SJSA1 (cell line): Measurements from ENCODE around the gene NECAB3. TPM values are rescaled to one million over a fixed set of nuclear protein-coding genes. Genes with fewer than 3 reads are reported as not detected.
A peak's percentile ranks its signal among the peaks of the same experiment; 100 is the strongest.

Experiments used
- DNase-seq, 2 experiments: peaks; one replicate each; pipeline ENCODE4 v3.0.0-alpha.2; 2015 to 2020; ENCODE audit warnings: low spot score in 2 of 2, low read depth in 1 of 2
- H3K27ac ChIP-seq: fragments of 250-450 bp; sonication (Bioruptor Pico); 2 replicates; pipeline ENCODE4 v1.5.1; 2020; ENCODE audit warnings: mild to moderate bottlenecking, moderate library complexity
- H3K27me3 ChIP-seq: fragments of 250-450 bp; sonication (Bioruptor Pico); replicated peaks from 2 replicates; pipeline ENCODE4 v1.5.1; 2020; ENCODE audit warnings: mild to moderate bottlenecking, moderate library complexity
- H3K36me3 ChIP-seq: fragments of 250-450 bp; sonication (Bioruptor Pico); 2 replicates; pipeline ENCODE4 v1.5.1; 2020; ENCODE audit warnings: mild to moderate bottlenecking
- H3K4me1 ChIP-seq: fragments of 250-450 bp; sonication (Bioruptor Pico); replicated peaks from 2 replicates; pipeline ENCODE4 v1.6.1; 2021; ENCODE audit warnings: mild to moderate bottlenecking
- H3K4me3 ChIP-seq: fragments of 250-450 bp; sonication (Bioruptor Pico); 2 replicates; pipeline ENCODE4 v1.5.1; 2020; ENCODE audit warnings: mild to moderate bottlenecking
- H3K9me3 ChIP-seq: fragments of 250-450 bp; sonication (Bioruptor Pico); replicated peaks from 2 replicates; pipeline ENCODE4 v1.5.1; 2020; ENCODE audit warnings: mild to moderate bottlenecking
- total RNA-seq: library from RNA; depleted of rRNA; stranded (reverse); fragments of >200 nt; shearing (Covaris generic); gene quantifications from 2 replicates; pipeline ENCODE4 v1.2.3, GENCODE V29; 2014

The NECAB3 gene
- total RNA-seq, 1 experiment from 2014 or later = 52.1 TPM

DNA sequence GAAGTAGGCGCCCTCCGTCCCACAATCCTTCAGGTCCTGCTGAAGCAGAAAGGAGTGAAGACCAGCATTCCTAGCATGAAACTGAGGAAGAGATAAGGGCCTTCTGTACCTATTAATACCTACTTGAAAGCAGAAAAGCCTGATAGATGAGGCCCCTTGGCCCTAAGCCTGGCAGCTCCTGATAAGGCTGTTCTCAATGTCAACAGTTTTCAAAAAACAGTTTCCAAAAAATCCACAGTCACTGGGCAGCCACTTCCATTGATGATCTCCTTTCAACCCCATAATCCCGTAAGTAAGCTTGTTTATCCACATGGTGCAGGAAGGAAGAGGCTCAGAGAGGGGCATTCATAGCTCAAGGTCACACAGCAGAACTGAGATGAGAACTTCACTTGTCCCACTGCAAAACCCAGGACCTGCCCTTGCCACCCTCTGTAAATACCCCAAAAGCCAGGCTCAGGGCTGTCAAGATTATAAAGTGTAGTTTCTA, 14.8 kb upstream of the NECAB3 start:
- Histone ChIP-seq H3K27me3 (no peaks in the 10 kb centered on the region), H3K4me1 (peaks cover 46% of the 10 kb centered on the region), H3K4me3 (no peak overlapping the region), H3K36me3 (0 out of 2 replicates have a peak, but pooled peaks cover under 1% of the 10 kb centered on the region), H3K9me3 (no peaks in the 10 kb centered on the region), H3K27ac (no peak overlapping the region)
- DNase-seq = no peak

- Histone ChIP-seq H3K27me3 (no peaks in the 10 kb centered on the region), H3K4me3 (no peak overlapping the region)
- DNase-seq = no peak
Measured at GRCh38 chr20:33687993-33688937, 14.0 kb upstream of the NECAB3 start.

GRCh38 chr20:33687370-33687915, 13.2 kb upstream of the NECAB3 start:
- Histone ChIP-seq H3K27ac (peak overlapping the region; percentile 18; the same call in 1 of the 2 replicates), H3K27me3 (no peaks in the 10 kb centered on the region), H3K4me1 (peaks cover 46% of the 10 kb centered on the region), H3K36me3 (0 out of 2 replicates have a peak, but pooled peaks cover 3% of the 10 kb centered on the region), H3K4me3 (no peak overlapping the region), H3K9me3 (no peaks in the 10 kb centered on the region)
- DNase-seq = peak in 1 of 2 experiments; percentile 26

More at GRCh38 chr20:33687993-33688937, 14.0 kb upstream of the NECAB3 start:
- Histone ChIP-seq H3K4me1 (peaks cover 46% of the 10 kb centered on the region), H3K27ac (no peak overlapping the region), H3K36me3 (0 out of 2 replicates have a peak, but pooled peaks cover 3% of the 10 kb centered on the region), H3K9me3 (no peaks in the 10 kb centered on the region)

- Histone ChIP-seq H3K4me3 (peak overlapping the region; percentile 68; the same call in 1 of the 2 replicates), H3K9me3 (no peaks in the 10 kb centered on the region), H3K27me3 (no peaks in the 10 kb centered on the region), H3K27ac (peak overlapping the region; percentile 18), H3K4me1 (peaks cover 46% of the 10 kb centered on the region), H3K36me3 (0 out of 2 replicates have a peak, but pooled peaks cover 3% of the 10 kb centered on the region)
- no peak for DNase-seq
Measured at GRCh38 chr20:33686984-33687366, 12.7 kb upstream of the NECAB3 start.

DNA sequence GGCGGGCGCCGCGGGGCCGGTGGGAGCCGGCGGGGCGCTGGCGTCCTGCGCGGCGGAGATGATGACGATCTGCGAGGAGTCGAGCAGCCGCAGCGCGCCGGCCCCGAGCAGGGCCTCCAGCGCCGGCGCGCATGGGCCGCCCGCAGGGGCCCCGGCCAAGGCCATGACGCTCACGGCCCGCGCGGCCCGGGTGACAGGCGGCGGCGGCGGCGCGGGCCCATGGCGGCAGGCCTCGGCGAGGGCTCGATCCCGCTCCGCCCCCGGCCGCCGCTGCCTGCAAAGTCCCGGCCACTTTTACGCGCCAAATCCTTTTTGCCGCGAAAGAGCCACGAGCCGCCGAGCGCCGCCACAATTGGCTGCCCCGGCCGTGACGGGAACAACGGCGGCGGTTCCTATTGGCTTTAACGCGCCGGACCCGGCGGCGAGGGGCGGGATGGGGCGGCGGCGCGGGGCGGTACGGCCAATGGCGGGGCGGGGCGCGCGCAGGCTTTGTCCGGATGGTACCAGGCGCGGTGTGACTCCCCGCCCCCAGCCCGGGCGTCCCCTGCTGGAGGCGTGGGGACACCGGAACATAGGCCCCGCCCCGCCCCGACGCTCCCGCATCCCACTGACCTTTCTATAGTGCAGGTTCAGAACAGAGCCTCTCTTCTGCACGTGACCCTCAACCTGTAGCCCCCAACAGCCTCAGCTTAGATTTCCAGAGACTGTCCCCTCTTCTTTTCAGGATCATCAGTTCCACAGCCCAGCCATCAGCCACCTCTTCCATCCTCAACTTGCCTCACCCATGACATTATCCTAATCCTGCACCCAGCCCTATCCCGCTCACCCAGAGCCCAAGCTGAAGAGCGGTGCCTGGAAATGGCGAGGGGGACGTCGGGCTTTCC, 12.1 kb upstream of the NECAB3 start, which contains the start of gene E2F1:
E2F1 (minus strand) TSS at position 286 of the 884 bp plus-strand sequence; CDS start at position 165, 121 bp downstream.
- H3K9me3 ChIP-seq = no peaks in the 10 kb centered on the region
- H3K4me3 ChIP-seq = peak within 1 kb of the TSS; percentile 68
- peak within 1 kb of the TSS; percentile 43 for H3K27ac ChIP-seq
- peak; percentile 75 to 97 for DNase-seq
- no peaks in the 10 kb centered on the region for H3K27me3 ChIP-seq
- peaks cover 3% of the 10 kb centered on the region; the same call in 1 of the 2 replicates for H3K36me3 ChIP-seq
- peaks cover 46% of the 10 kb centered on the region for H3K4me1 ChIP-seq

GRCh38 chr20:33685328-33686099, 11.3 kb upstream of the NECAB3 start:
- peaks cover 43% of the 10 kb centered on the region for H3K4me1 ChIP-seq
- peak overlapping the region; percentile 43 for H3K27ac ChIP-seq
- no peaks in the 10 kb centered on the region for H3K27me3 ChIP-seq
- peak in 1 of 2 experiments; percentile 37 for DNase-seq
- no peaks in the 10 kb centered on the region for H3K9me3 ChIP-seq
- H3K4me3 ChIP-seq = peak overlapping the region; percentile 68
- H3K36me3 ChIP-seq = peaks cover 5% of the 10 kb centered on the region; the same call in 1 of the 2 replicates

GRCh38 chr20:33684533-33685327, 10.5 kb upstream of the NECAB3 start:
- H3K4me3 ChIP-seq = peak overlapping the region; percentile 68
- peak in 1 of 2 experiments; percentile 31 for DNase-seq
- no peaks in the 10 kb centered on the region for H3K9me3 ChIP-seq
- no peak overlapping the region; the same call in 1 of the 2 replicates for H3K27ac ChIP-seq
- H3K36me3 ChIP-seq = peaks cover 13% of the 10 kb centered on the region
- H3K4me1 ChIP-seq = peaks cover 36% of the 10 kb centered on the region
- no peaks in the 10 kb centered on the region for H3K27me3 ChIP-seq

- Histone ChIP-seq H3K27ac (no peak overlapping the region), H3K4me3 (no peak overlapping the region), H3K27me3 (no peaks in the 10 kb centered on the region), H3K36me3 (peaks cover 41% of the 10 kb centered on the region), H3K9me3 (no peaks in the 10 kb centered on the region), H3K4me1 (peaks cover 19% of the 10 kb centered on the region)
- no peak for DNase-seq
Measured at GRCh38 chr20:33681728-33682353, 7.6 kb upstream of the NECAB3 start.

- no peaks in the 10 kb centered on the region for H3K27me3 ChIP-seq
- H3K36me3 ChIP-seq = peaks cover 46% of the 10 kb centered on the region
- H3K27ac ChIP-seq = no peak overlapping the region
- H3K9me3 ChIP-seq = no peaks in the 10 kb centered on the region
- DNase-seq = no peak
- peaks cover 15% of the 10 kb centered on the region for H3K4me1 ChIP-seq
- no peak overlapping the region for H3K4me3 ChIP-seq
Measured at GRCh38 chr20:33681288-33681687, 7.1 kb upstream of the NECAB3 start.

DNA sequence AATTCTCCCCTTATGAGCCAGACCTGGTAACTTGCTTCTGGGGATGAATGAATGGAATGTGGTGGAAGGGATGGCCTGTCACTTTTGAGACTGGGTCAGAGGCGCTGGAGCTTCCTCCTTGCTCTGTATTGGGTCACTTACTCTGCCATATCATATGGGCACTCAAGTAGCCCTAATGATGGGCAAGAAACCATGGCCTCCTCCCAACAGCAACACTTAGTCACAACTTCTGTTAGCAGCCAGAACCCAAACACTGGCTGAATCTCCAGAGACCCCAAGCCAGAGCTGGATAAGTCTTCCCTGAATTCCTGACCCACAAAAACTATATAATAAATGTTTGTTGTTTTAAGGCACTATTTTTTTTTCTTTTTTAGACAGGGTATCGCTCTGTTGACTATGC, 6.5 kb upstream of the NECAB3 start:
- Histone ChIP-seq H3K9me3 (no peaks in the 10 kb centered on the region), H3K4me3 (no peak overlapping the region), H3K27me3 (no peaks in the 10 kb centered on the region), H3K27ac (no peak overlapping the region), H3K36me3 (peaks cover 49% of the 10 kb centered on the region), H3K4me1 (peaks cover 12% of the 10 kb centered on the region)
- DNase-seq = no peak

DNA sequence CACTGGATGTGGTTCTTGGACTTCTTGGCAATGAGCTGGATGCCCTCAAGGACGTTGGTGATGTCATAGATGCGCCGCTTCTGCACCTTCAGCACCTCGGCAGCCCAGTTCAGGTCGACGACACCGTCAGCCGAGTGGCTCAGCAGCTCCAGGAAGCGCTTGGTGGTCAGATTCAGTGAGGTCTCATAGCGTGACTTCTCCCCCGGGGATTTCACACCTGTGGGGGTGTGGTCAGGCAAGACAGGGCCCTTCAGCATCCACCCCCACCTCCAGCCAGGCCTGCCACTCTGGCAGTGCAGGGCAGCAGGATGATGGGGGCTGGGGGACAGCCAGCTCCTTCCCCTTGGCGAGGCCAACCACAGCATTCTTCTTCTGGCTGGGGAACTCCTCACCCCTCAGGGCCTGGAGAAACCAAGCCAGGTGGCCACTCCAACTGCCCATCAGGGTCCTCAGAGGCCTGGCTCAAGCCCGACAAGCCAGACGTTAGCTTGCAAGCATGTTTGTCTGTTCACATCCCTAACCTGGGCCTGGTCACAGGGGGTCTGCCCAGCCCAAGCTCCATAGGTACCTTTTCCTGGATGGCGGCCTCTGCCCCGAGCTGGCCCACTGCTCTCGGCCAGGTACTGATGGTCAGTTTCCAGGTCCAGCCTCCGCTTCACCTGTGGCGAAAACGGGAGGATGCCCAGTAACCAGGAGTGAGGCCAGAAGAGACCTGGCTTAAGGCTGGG, 5.7 kb upstream of the NECAB3 start:
- no peak for DNase-seq
- H3K36me3 ChIP-seq = peaks cover 49% of the 10 kb centered on the region
- H3K4me1 ChIP-seq = peaks cover 8% of the 10 kb centered on the region
- H3K27me3 ChIP-seq = no peaks in the 10 kb centered on the region
- no peak overlapping the region for H3K4me3 ChIP-seq
- no peak overlapping the region for H3K27ac ChIP-seq
- no peaks in the 10 kb centered on the region for H3K9me3 ChIP-seq
